GM19395 (cell line): ENCODE results near the gene GRAP2.

ENCODE experiments used
- ATAC-seq: cut with Tn5 transposase; IDR thresholded peaks from one replicate; pipeline ENCODE4 v1.9.1; 2021; ENCODE audit warnings: mild to moderate bottlenecking, moderate library complexity; ENCODE audit not compliant: unreplicated experiment

GRAP2 gene

GRCh38 chr22:39923696-39924095 lies 22.8 kb downstream of the GRAP2 start:
- ATAC-seq = no peak

- ATAC-seq = no peak
Measured at GRCh38 chr22:39924286-39924685, 23.4 kb downstream of the GRAP2 start.

- no peak for ATAC-seq
Measured at GRCh38 chr22:39925273-39925672, 24.4 kb downstream of the GRAP2 start.

GRCh38 chr22:39925909-39926679 lies 25.2 kb downstream of the GRAP2 start:
- ATAC-seq = no peak

- ATAC-seq = no peak
Measured at GRCh38 chr22:39926753-39927152, 25.9 kb downstream of the GRAP2 start.

- no peak for ATAC-seq
Measured at GRCh38 chr22:39927544-39927943, 26.7 kb downstream of the GRAP2 start.

GRCh38 chr22:39928536-39929520 lies 27.9 kb downstream of the GRAP2 start:
- no peak for ATAC-seq

- ATAC-seq = no peak
Measured at GRCh38 chr22:39931251-39931650, 30.4 kb downstream of the GRAP2 start.

GRCh38 chr22:39932166-39932565 lies 31.3 kb downstream of the GRAP2 start:
- no peak for ATAC-seq

- no peak for ATAC-seq
Measured at GRCh38 chr22:39932918-39933649, 32.2 kb downstream of the GRAP2 start.

GRCh38 chr22:39933741-39934140 lies 32.9 kb downstream of the GRAP2 start:
- ATAC-seq = no peak

GRCh38 chr22:39935116-39935515 lies 34.2 kb downstream of the GRAP2 start:
- no peak for ATAC-seq

- ATAC-seq = no peak
Measured at GRCh38 chr22:39935612-39936011, 34.7 kb downstream of the GRAP2 start.

GRCh38 chr22:39936523-39937145 lies 35.8 kb downstream of the GRAP2 start:
- no peak for ATAC-seq

- no peak for ATAC-seq
Measured at GRCh38 chr22:39937906-39938305, 37.0 kb downstream of the GRAP2 start.

- no peak for ATAC-seq
Measured at GRCh38 chr22:39938509-39939111, 37.7 kb downstream of the GRAP2 start.

GRCh38 chr22:39939830-39940229 lies 38.9 kb downstream of the GRAP2 start:
- no peak for ATAC-seq

- no peak for ATAC-seq
Measured at GRCh38 chr22:39940757-39941305, 39.9 kb downstream of the GRAP2 start.

GRCh38 chr22:39941601-39942000 lies 40.7 kb downstream of the GRAP2 start:
- no peak for ATAC-seq
